ENCODE results near the gene CCDC126.

The CCDC126 gene

DNA sequence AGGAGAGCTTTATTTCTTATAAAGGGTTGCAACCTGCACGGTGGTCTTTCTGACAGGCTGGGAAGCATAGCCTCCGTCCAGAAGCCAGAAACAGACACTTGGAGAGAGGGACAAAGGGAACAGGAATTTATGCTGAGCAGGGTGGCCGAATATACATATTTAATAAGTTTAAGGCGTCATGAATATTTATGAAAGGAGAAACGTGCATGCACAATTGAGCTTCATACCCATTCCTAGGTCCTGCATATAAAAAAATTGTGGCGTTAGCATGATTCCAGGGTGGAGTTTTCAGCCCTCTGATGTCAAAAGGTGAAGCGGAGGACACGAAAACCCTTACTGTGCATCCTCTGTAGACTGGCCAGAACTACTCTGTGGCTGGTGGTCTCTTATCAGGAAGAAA, 10.7 kb downstream of the CCDC126 start:
- no peak for DNase-seq (ENCODE audit: extremely low read depth, low read depth)
- TF ChIP-seq, protein P1, sequence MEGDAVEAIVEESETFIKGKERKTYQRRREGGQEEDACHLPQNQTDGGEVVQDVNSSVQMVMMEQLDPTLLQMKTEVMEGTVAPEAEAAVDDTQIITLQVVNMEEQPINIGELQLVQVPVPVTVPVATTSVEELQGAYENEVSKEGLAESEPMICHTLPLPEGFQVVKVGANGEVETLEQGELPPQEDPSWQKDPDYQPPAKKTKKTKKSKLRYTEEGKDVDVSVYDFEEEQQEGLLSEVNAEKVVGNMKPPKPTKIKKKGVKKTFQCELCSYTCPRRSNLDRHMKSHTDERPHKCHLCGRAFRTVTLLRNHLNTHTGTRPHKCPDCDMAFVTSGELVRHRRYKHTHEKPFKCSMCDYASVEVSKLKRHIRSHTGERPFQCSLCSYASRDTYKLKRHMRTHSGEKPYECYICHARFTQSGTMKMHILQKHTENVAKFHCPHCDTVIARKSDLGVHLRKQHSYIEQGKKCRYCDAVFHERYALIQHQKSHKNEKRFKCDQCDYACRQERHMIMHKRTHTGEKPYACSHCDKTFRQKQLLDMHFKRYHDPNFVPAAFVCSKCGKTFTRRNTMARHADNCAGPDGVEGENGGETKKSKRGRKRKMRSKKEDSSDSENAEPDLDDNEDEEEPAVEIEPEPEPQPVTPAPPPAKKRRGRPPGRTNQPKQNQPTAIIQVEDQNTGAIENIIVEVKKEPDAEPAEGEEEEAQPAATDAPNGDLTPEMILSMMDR (IDR thresholded peaks at IDR 0.05; ENCODE audit: low read depth, low read length): no peak

DNA sequence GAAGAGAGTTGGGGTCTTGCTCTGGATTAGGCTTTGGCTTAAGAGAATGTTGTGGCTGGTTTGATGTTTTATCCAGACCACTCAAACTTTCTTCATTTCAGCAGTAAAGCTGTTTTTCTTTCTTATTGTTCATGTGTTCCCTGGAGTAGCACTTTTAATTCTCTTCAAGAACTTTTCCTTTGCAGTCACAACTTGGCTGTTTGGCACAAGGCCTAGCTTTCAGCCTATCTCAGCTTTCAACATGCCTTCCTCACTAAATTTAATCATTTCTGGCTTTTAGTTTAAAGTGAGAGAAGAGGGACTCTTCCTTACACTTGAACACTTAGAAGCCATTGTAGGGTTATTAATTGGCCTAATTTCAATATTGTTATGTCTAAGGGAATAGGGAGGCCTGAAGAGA, 18.1 kb downstream of the CCDC126 start:
- TF ChIP-seq, protein P1 (IDR thresholded peaks at IDR 0.05; ENCODE audit: low read depth, low read length): no peak
- no peak for DNase-seq (ENCODE audit: extremely low read depth, low read depth)

DNA sequence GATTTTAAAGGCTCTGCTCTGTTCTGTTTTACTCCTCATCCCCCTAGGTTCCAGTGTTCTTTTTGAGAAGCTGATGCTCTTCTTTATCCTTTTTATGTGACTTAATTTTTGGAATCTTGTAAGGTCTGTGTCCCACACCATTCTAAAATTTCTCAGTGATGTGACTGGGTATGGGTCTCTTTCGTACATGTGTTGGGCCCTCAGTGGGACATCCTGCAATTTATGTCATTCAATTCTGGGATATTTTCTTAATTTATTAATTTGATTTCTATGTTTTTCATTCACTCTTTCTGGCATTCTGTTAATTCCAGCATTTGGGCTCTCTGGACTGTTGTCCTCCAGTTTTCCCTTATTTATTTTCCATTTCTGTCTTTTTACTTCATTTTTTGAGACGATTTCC, 19.4 kb downstream of the CCDC126 start:
- no peak for DNase-seq (ENCODE audit: extremely low read depth, low read depth)

DNA sequence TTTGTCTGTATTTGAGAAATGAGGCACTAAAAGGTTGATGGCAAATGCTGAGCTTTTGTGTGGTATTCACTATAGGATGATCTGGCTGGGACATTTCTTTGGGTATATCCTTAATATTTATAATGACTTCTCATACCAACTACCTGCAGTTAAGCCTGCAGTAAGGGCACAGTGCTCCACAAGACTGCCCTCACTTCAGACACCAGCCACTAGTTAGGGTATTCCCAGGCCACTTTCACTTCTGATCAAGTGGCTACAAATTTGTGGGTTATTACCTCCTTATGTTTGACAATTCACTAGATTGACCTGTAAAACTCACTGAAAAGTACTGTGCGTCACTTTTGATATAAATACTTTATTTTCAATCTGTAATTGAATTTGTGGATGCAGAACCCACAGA, 20.3 kb downstream of the CCDC126 start:
- TF ChIP-seq, protein P1 (IDR thresholded peaks at IDR 0.05; ENCODE audit: low read depth, low read length): no peak
- DNase-seq (ENCODE audit: extremely low read depth, low read depth): no peak

More for the DNA sequence above, 19.4 kb downstream of the CCDC126 start:
- TF ChIP-seq, protein P1 (IDR thresholded peaks at IDR 0.05; ENCODE audit: low read depth, low read length): no peak

DNA sequence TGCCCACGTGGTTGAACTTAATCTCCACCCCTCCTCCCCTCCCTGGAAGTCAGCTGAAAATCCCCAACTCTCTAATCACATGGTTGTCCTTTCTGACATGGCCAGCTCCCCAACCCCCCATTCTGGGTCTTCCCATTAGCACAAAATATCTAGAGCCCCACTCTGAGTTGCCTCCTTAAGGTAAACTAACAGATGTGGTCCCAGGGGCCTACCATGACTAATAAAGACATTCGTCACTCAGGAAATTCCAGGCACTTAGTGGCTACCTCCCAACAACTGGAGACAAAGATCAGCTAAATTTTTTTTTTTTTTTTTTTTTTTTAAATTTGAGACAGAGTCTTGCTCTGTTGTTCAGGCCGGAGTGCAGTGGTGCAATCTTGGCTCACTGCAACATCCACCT, 21.1 kb downstream of the CCDC126 start:
- no peak for DNase-seq (ENCODE audit: extremely low read depth, low read depth)
- TF ChIP-seq, protein P1 (IDR thresholded peaks at IDR 0.05; ENCODE audit: low read depth, low read length): no peak

DNA sequence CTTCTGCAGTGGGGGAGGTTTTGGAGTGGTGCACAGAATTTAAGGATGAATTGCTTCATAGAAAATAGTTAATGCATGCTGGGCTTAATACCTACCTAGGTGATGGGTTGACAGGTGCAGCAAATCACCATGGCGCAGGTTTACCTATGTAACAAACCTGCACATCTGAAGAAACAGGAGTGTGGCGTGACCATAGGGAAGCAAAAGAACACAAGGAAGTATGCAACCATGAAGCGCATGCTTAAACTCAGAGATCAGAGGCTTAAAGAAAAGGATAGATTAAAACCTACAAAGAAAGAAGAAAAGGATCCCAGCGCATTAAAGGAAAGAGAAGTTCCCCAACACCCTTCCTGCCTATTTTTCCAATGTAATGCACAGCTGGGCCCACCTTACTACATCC, 22.0 kb downstream of the CCDC126 start:
- TF ChIP-seq, protein P1 (IDR thresholded peaks at IDR 0.05; ENCODE audit: low read depth, low read length): no peak

DNA sequence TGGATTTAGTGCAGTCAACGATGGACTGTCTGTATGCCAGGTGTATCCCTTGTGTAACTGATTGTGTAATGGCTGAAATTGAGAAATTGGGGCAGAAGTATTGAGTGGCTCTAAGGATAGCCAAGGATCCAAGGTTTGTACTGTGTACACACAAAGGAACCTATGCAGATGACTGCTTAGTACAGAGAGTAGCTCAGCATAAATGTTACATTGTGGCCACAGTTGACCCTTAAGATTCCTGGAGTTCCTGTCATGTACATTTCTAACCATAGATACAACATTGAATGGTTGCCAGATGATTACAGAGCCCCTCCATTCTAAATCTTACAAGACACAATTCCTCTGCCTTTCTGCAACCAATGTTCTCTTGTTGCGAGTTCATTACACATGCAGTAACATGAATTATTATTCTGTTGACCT, 25.3 kb downstream of the CCDC126 start:
- TF ChIP-seq, protein P1 (IDR thresholded peaks at IDR 0.05; ENCODE audit: low read depth, low read length): no peak
- no peak for DNase-seq (ENCODE audit: extremely low read depth, low read depth)

More for the DNA sequence above, 22.0 kb downstream of the CCDC126 start:
- no peak for DNase-seq (ENCODE audit: extremely low read depth, low read depth)
